ENCODE measurements around the gene BRSK2.

Gene BRSK2

GRCh38 chr11:1450344-1450875 lies 60.7 kb downstream of the BRSK2 start:
- DNase-seq (ENCODE audit: low read depth in 3 of 3, low spot score in 1 of 3): no peak

GRCh38 chr11:1450949-1451710 lies 61.4 kb downstream of the BRSK2 start:
- DNase-seq (ENCODE audit: low read depth in 3 of 3, low spot score in 1 of 3): no peak

GRCh38 chr11:1451781-1452470 lies 62.2 kb downstream of the BRSK2 start:
- no peak for DNase-seq (ENCODE audit: low read depth in 3 of 3, low spot score in 1 of 3)

GRCh38 chr11:1452744-1453143 lies 63.0 kb downstream of the BRSK2 start:
- no peak for DNase-seq (ENCODE audit: low read depth in 3 of 3, low spot score in 1 of 3)

- no peak for DNase-seq (ENCODE audit: low read depth in 3 of 3, low spot score in 1 of 3)
Measured at GRCh38 chr11:1453611-1454034, 63.9 kb downstream of the BRSK2 start.

- DNase-seq (ENCODE audit: low read depth in 3 of 3, low spot score in 1 of 3): no peak
Measured at GRCh38 chr11:1454576-1454975, 64.8 kb downstream of the BRSK2 start.

- no peak for DNase-seq (ENCODE audit: low read depth in 3 of 3, low spot score in 1 of 3)
Measured at GRCh38 chr11:1455032-1455762, 65.5 kb downstream of the BRSK2 start.

- no peak for DNase-seq (ENCODE audit: low read depth in 3 of 3, low spot score in 1 of 3)
Measured at GRCh38 chr11:1455763-1456060, 66.0 kb downstream of the BRSK2 start.

GRCh38 chr11:1456176-1456575 lies 66.4 kb downstream of the BRSK2 start:
- DNase-seq (ENCODE audit: low read depth in 3 of 3, low spot score in 1 of 3): no peak

- DNase-seq (ENCODE audit: low read depth in 3 of 3, low spot score in 1 of 3): no peak
Measured at GRCh38 chr11:1456596-1457325, 67.0 kb downstream of the BRSK2 start.

- DNase-seq (ENCODE audit: low read depth in 3 of 3, low spot score in 1 of 3): no peak
Measured at GRCh38 chr11:1457326-1457680, 67.6 kb downstream of the BRSK2 start.

- no peak for DNase-seq (ENCODE audit: low read depth in 3 of 3, low spot score in 1 of 3)
Measured at GRCh38 chr11:1457856-1458255, 68.1 kb downstream of the BRSK2 start.

GRCh38 chr11:1458340-1459218 lies 68.8 kb downstream of the BRSK2 start:
- DNase-seq (ENCODE audit: low read depth in 3 of 3, low spot score in 1 of 3): no peak

- no peak for DNase-seq (ENCODE audit: low read depth in 3 of 3, low spot score in 1 of 3)
Measured at GRCh38 chr11:1459219-1459575, 69.5 kb downstream of the BRSK2 start.

- DNase-seq (ENCODE audit: low read depth in 3 of 3, low spot score in 1 of 3): no peak
Measured at GRCh38 chr11:1459764-1460395, 70.1 kb downstream of the BRSK2 start.

GRCh38 chr11:1460396-1460985 lies 70.8 kb downstream of the BRSK2 start:
- DNase-seq (ENCODE audit: low read depth in 3 of 3, low spot score in 1 of 3): no peak

GRCh38 chr11:1460986-1461825 lies 71.5 kb downstream of the BRSK2 start:
- no peak for DNase-seq (ENCODE audit: low read depth in 3 of 3, low spot score in 1 of 3)

GRCh38 chr11:1461826-1462697 lies 72.3 kb downstream of the BRSK2 start:
- DNase-seq (ENCODE audit: low read depth in 3 of 3, low spot score in 1 of 3): no peak

Measured in stimulated activated CD4-positive, alpha-beta T cell treated with anti-CD3 and anti-CD28 coated beads, TNF-alpha, amount 100 ng/mL, for 1 hour (primary cell).